HCT116 (cell line): ENCODE results near the gene CDC42EP3. TPM values are rescaled to one million over a fixed set of nuclear protein-coding genes. Genes with fewer than 3 reads are reported as not detected.

Source experiments
- ATAC-seq: fragments of 200-7000 bp; cut with Tn5 transposase; 2 replicates; pipeline ENCODE4 v1.9.1; 2020; ENCODE audit warnings: mild to moderate bottlenecking, moderate library complexity
- BruUV-seq: library from RNA; stranded (reverse); fragments of 400-500 nt; replicated peaks from 2 replicates; lab custom pipeline; 2021; lab: Mats Ljungman, UMichigan
- CTCF ChIA-PET: fragments of 300-600 bp; sonication (Branson Sonifier 250); formaldehyde crosslinking; loops from one replicate; lab custom pipeline; 2021; ENCODE audit warnings: antibody characterized with exemption; lab: Charles Lee
- POLR2A ChIA-PET: fragments of 300-600, 350-600 bp; sonication (Branson Sonifier 250); formaldehyde crosslinking; loops from one replicate; lab custom pipeline; 2021; ENCODE audit warnings: antibody characterized with exemption; lab: Charles Lee
- RAD21 ChIA-PET, 2 experiments: fragments of 300-600 bp; sonication (Branson Sonifier 250); formaldehyde crosslinking; loops; one replicate each; lab custom pipeline; 2023; ENCODE audit warnings: low total read pairs in 2 of 2; ENCODE audit not compliant: uncharacterized antibody in 2 of 2, unreplicated experiment in 2 of 2, low non-redundant PET in 1 of 2; lab: Charles Lee
- DNase-seq: peaks from one replicate; pipeline ENCODE4 v3.0.0-alpha.2; 2010; ENCODE audit warnings: low read depth, low spot score
- H2AFZ ChIP-seq: fragments of 200-600 bp; shearing (Covaris generic), sonication (generic); 2 replicates; pipeline ENCODE4 v1.6.1; 2017; ENCODE audit warnings: low read depth, mixed run types, mixed read lengths, antibody characterized with exemption, low read length; ENCODE audit not compliant: poor library complexity, severe bottlenecking
- H3K27ac ChIP-seq: 2 replicates; pipeline ENCODE4 v1.5.1; 2012; ENCODE audit warnings: low read depth, low read length
- H3K27me3 ChIP-seq: fragments of 200-600 bp; sonication (generic); 2 replicates; pipeline ENCODE4 v1.6.1; 2016; ENCODE audit warnings: mixed run types, low read length, mixed read lengths; ENCODE audit not compliant: insufficient read depth
- H3K36me3 ChIP-seq, 2 experiments: fragments of 200-500 bp in 1 of 2; fragments of 200-600 bp in 1 of 2; sonication (Bioruptor generic) in 1 of 2; sonication (generic) in 1 of 2; 2 replicates each; pipeline versions ENCODE4 v1.5.1 to v1.6.1; 2014 to 2016; ENCODE audit warnings: low read length in 2 of 2, inconsistent platforms in 1 of 2, mixed read lengths in 1 of 2, mixed run types in 1 of 2; ENCODE audit not compliant: insufficient read depth in 2 of 2, control insufficient read depth in 1 of 2
- H3K4me1 ChIP-seq, 2 experiments: fragments of 200-600 bp in 1 of 2; sonication (generic) in 1 of 2; 2 replicates each; pipeline versions ENCODE4 v1.5.1 to v1.6.1; 2012 to 2017; ENCODE audit warnings: low read length in 2 of 2, inconsistent platforms in 1 of 2, mild to moderate bottlenecking in 1 of 2, mixed read lengths in 1 of 2, mixed run types in 1 of 2, moderate library complexity in 1 of 2; ENCODE audit not compliant: insufficient read depth in 2 of 2, control insufficient read depth in 1 of 2
- H3K4me2 ChIP-seq: fragments of 200-600 bp; sonication (generic); 2 replicates; pipeline ENCODE4 v1.6.1; 2017; ENCODE audit warnings: mixed run types, low read length, mixed read lengths
- H3K4me3 ChIP-seq, 2 experiments: fragments of 200-600 bp in 1 of 2; sonication (generic) in 1 of 2; replicated peaks in 1 of 2; 2 replicates each; pipeline ENCODE4 v1.5.1; 2011 to 2016; ENCODE audit warnings: low read length in 2 of 2, control low read depth in 1 of 2, low read depth in 1 of 2, mild to moderate bottlenecking in 1 of 2, mixed read lengths in 1 of 2, mixed run types in 1 of 2
- H3K79me2 ChIP-seq: fragments of 200-600 bp; sonication (generic); 2 replicates; pipeline ENCODE4 v1.6.1; 2017; ENCODE audit warnings: mild to moderate bottlenecking, mixed run types, low read length, moderate library complexity, mixed read lengths; ENCODE audit not compliant: insufficient read depth
- H3K9ac ChIP-seq: fragments of 200-600 bp; sonication (generic); 2 replicates; pipeline ENCODE4 v1.6.1; 2016; ENCODE audit warnings: low read length, mixed read lengths
- H3K9me2 ChIP-seq: fragments of 200-600 bp; sonication (generic), shearing (Covaris generic); 2 replicates; pipeline ENCODE4 v1.6.1; 2017; ENCODE audit warnings: mixed run types, mild to moderate bottlenecking, moderate library complexity; ENCODE audit not compliant: insufficient read depth
- H3K9me3 ChIP-seq, 2 experiments: fragments of 200-500 bp in 1 of 2; fragments of 200-600 bp in 1 of 2; sonication (Bioruptor generic) in 1 of 2; sonication (generic) in 1 of 2; 2 replicates each; pipeline ENCODE4 v1.6.1; 2014 to 2017; ENCODE audit warnings: low read length in 2 of 2, mixed read lengths in 2 of 2, inconsistent platforms in 1 of 2, low read depth in 1 of 2, mild to moderate bottlenecking in 1 of 2, mixed run types in 1 of 2, moderate library complexity in 1 of 2; ENCODE audit not compliant: control insufficient read depth in 1 of 2, insufficient read depth in 1 of 2
- H4K20me1 ChIP-seq: fragments of 200-600 bp; sonication (generic), shearing (Covaris generic); 2 replicates; pipeline ENCODE4 v1.6.1; 2017; ENCODE audit warnings: mixed run types, mild to moderate bottlenecking, moderate library complexity; ENCODE audit not compliant: insufficient read depth
- CBX3 ChIP-seq: IDR thresholded peaks from 2 replicates; pipeline ENCODE4 v1.6.1; 2012; ENCODE audit warnings: low read depth
- CEBPB ChIP-seq: IDR thresholded peaks from 2 replicates; pipeline ENCODE4 v1.6.1; 2012; ENCODE audit warnings: low read depth
- MAX ChIP-seq: IDR thresholded peaks from 2 replicates; pipeline ENCODE4 v1.6.1; 2012
- RAD21 ChIP-seq: IDR thresholded peaks from 2 replicates; pipeline ENCODE4 v1.6.1; 2012; ENCODE audit warnings: low read depth, mild to moderate bottlenecking
- SP1 ChIP-seq: IDR thresholded peaks from 2 replicates; pipeline ENCODE4 v1.6.1; 2012; ENCODE audit warnings: low read depth
- TCF7L2 ChIP-seq: IDR thresholded peaks from 2 replicates; pipeline ENCODE4 v1.7.0; 2011; ENCODE audit warnings: borderline replicate concordance, inconsistent platforms; ENCODE audit not compliant: insufficient read depth, insufficient read length; ENCODE audit errors: extremely low read depth
- YY1 ChIP-seq: IDR thresholded peaks from 2 replicates; pipeline ENCODE4 v1.6.1; 2011; ENCODE audit warnings: low read length, low read depth, moderate library complexity, mild to moderate bottlenecking; ENCODE audit not compliant: insufficient replicate concordance; ENCODE audit errors: extremely low read depth
- ZBTB33 ChIP-seq: IDR thresholded peaks from 2 replicates; pipeline ENCODE4 v1.6.1; 2011; ENCODE audit warnings: mild to moderate bottlenecking, low read length, moderate library complexity; ENCODE audit not compliant: insufficient replicate concordance; ENCODE audit errors: extremely low read depth
- intact Hi-C: fragments of 100-400 bp; cut with micrococcal nuclease; formaldehyde crosslinking; loops from 2 replicates; pipeline ENCODE4 v1.10.0; 2022
- total RNA-seq: library from RNA; stranded (reverse); gene quantifications from one replicate; pipeline ENCODE4 v1.2.1, GENCODE V29; 2021; ENCODE audit not compliant: unreplicated experiment

Gene CDC42EP3
- total RNA-seq, 1 experiment from 2014 or later: 38.2 TPM

GRCh38 chr2:37708146-37708545 is 36.7 kb upstream of the CDC42EP3 start:
- Histone ChIP-seq H3K9me2 (no peaks in the 10 kb centered on the region), H3K4me2 (no peak overlapping the region), H3K79me2 (no peaks in the 10 kb centered on the region), H2AFZ (no peak overlapping the region), H3K9me3 (no peaks in the 10 kb centered on the region), H4K20me1 (no peaks in the 10 kb centered on the region), H3K9ac (no peak overlapping the region)
- CTCF ChIA-PET: no interaction called here
- intact Hi-C loops: no loop called here
- BruUV-seq: no TSS peak
- TF ChIP-seq SP1 (no peak), MAX (no peak), ZBTB33 (no peak), YY1 (no peak)
- TF ChIP-seq, all 23 proteins: peak for 0
- RAD21 ChIA-PET: no interaction called here
- POLR2A ChIA-PET: no interaction called here
- no peak overlapping the region for H3K4me3 ChIP-seq
- DNase-seq: no peak
- no peaks in the 10 kb centered on the region for H3K36me3 ChIP-seq
- H3K27me3 ChIP-seq: no peaks in the 10 kb centered on the region
- H3K27ac ChIP-seq: no peak overlapping the region
- ATAC-seq: no peak
- peaks cover 11 to 13% of the 10 kb centered on the region in 2 experiments; a peak in 3 of 4 replicates for H3K4me1 ChIP-seq

- Histone ChIP-seq H3K9me3 (no peaks in the 10 kb centered on the region), H3K27ac (no peak overlapping the region), H4K20me1 (no peaks in the 10 kb centered on the region), H3K9ac (no peak overlapping the region), H3K4me3 (no peak overlapping the region), H3K79me2 (no peaks in the 10 kb centered on the region), H3K36me3 (no peaks in the 10 kb centered on the region), H2AFZ (no peak overlapping the region), H3K4me2 (no peak overlapping the region), H3K4me1 (peaks cover 11 to 13% of the 10 kb centered on the region in 2 experiments; a peak in 3 of 4 replicates), H3K9me2 (no peaks in the 10 kb centered on the region), H3K27me3 (no peaks in the 10 kb centered on the region)
- BruUV-seq: no TSS peak
- TF ChIP-seq ZBTB33 (no peak), CBX3 (no peak), CEBPB (no peak), RAD21 (no peak), TCF7L2 (no peak)
- intact Hi-C loops: no loop called here
- DNase-seq: no peak
- RAD21 ChIA-PET: no interaction called here
- CTCF ChIA-PET: no interaction called here
- ATAC-seq: no peak
- POLR2A ChIA-PET: no interaction called here
Observed at GRCh38 chr2:37707393-37707792, 36.0 kb upstream of the CDC42EP3 start.
